A673 (cell line): Measurements from ENCODE around the gene IL15RA. TPM values are rescaled to one million over a fixed set of nuclear protein-coding genes. Genes with fewer than 3 reads are reported as not detected.

ENCODE experiments used
- BruUV-seq: library from RNA; stranded (reverse); fragments of 400-500 nt; replicated peaks from 2 replicates; lab custom pipeline; 2021; lab: Mats Ljungman, UMichigan
- CTCF ChIA-PET: fragments of 300-600 bp; sonication (Branson Sonifier 250); formaldehyde crosslinking; loops from one replicate; lab custom pipeline; 2022; ENCODE audit warnings: antibody characterized with exemption; lab: Charles Lee
- POLR2A ChIA-PET: fragments of 300-600 bp; sonication (Branson Sonifier 250); formaldehyde crosslinking; loops from one replicate; lab custom pipeline; 2022; ENCODE audit warnings: antibody characterized with exemption; ENCODE audit not compliant: low non-redundant PET; lab: Charles Lee
- DNase-seq: peaks from one replicate; pipeline ENCODE4 v3.0.0-alpha.2; 2015; ENCODE audit warnings: low spot score
- H3K27ac ChIP-seq: fragments of 200-600 bp; sonication (generic); 2 replicates; pipeline ENCODE4 v1.5.1; 2016; ENCODE audit warnings: mixed run types, low read depth, mild to moderate bottlenecking, mixed read lengths, antibody characterized with exemption, low read length; ENCODE audit not compliant: poor library complexity, severe bottlenecking
- H3K27me3 ChIP-seq: fragments of 200-600 bp; sonication (generic); replicated peaks from 2 replicates; pipeline ENCODE4 v1.6.1; 2017; ENCODE audit warnings: mixed run types, low read depth, mild to moderate bottlenecking, mixed read lengths, antibody characterized with exemption, low read length; ENCODE audit not compliant: insufficient read depth, poor library complexity
- H3K36me3 ChIP-seq: fragments of 200-600 bp; sonication (generic); 2 replicates; pipeline ENCODE4 v1.6.1; 2016; ENCODE audit warnings: mixed run types, mild to moderate bottlenecking, mixed read lengths, antibody characterized with exemption, low read length; ENCODE audit not compliant: insufficient read depth, poor library complexity, severe bottlenecking
- H3K4me1 ChIP-seq: fragments of 200-600 bp; sonication (generic); 2 replicates; pipeline ENCODE4 v1.6.1; 2017; ENCODE audit warnings: mixed run types, mild to moderate bottlenecking, mixed read lengths, antibody characterized with exemption, low read length; ENCODE audit not compliant: insufficient read depth, poor library complexity, severe bottlenecking
- H3K4me3 ChIP-seq: fragments of 200-600 bp; sonication (generic); 2 replicates; pipeline ENCODE4 v1.5.1; 2016; ENCODE audit warnings: low read depth, mixed run types, mild to moderate bottlenecking, mixed read lengths, low read length; ENCODE audit not compliant: poor library complexity, severe bottlenecking
- H3K9me3 ChIP-seq: fragments of 200-600 bp; sonication (generic); 2 replicates; pipeline ENCODE4 v1.6.1; 2016; ENCODE audit warnings: mixed run types, low read depth, mild to moderate bottlenecking, mixed read lengths, antibody characterized with exemption, low read length; ENCODE audit not compliant: poor library complexity, severe bottlenecking
- CTCF ChIP-seq: fragments of 300-800, 200-600 bp; sonication (generic); conservative IDR thresholded peaks from 2 replicates; pipeline ENCODE4 v1.5.1; 2017; ENCODE audit warnings: low read depth, mild to moderate bottlenecking, antibody characterized with exemption, low read length, moderate library complexity, mixed read lengths
- EZH2 ChIP-seq: fragments of 200-600 bp; sonication (generic); IDR thresholded peaks from 2 replicates; pipeline ENCODE4 v1.6.1; 2017; ENCODE audit warnings: borderline replicate concordance, low read depth, mild to moderate bottlenecking, mixed read lengths, antibody characterized with exemption, low read length; ENCODE audit not compliant: poor library complexity, severe bottlenecking
- intact Hi-C: fragments of 100-400 bp; cut with micrococcal nuclease; formaldehyde crosslinking; loops from one replicate; pipeline ENCODE4 v1.10.0; 2022; ENCODE audit not compliant: unreplicated experiment
- total RNA-seq: library from RNA; stranded (reverse); gene quantifications from 2 replicates; pipeline ENCODE4 v1.2.3, GENCODE V29; 2021

Gene IL15RA
- total RNA-seq, 1 experiment from 2014 or later: 1.1 TPM

GRCh38 chr10:6010569-6010968 is 33.2 kb upstream of the IL15RA start:
- no peaks in the 10 kb centered on the region for H3K27me3 ChIP-seq
- no TSS peak for BruUV-seq
- intact Hi-C loops: loop anchor here (5.0 kb wide), 1 partner anchor 63 kb away; no protein-coding TSS in a partner anchor
- TF ChIP-seq EZH2 (no peak), CTCF (no peak)
- POLR2A ChIA-PET: no interaction called here
- no peak overlapping the region for H3K4me3 ChIP-seq
- CTCF ChIA-PET: interaction anchor here (0.6 kb wide), 1 partner anchor 10 kb away, joined by 3 read pairs; no protein-coding TSS in a partner anchor
- no peak for DNase-seq
- no peaks in the 10 kb centered on the region for H3K4me1 ChIP-seq
- H3K36me3 ChIP-seq: no peaks in the 10 kb centered on the region
- H3K9me3 ChIP-seq: no peaks in the 10 kb centered on the region
- H3K27ac ChIP-seq: no peak overlapping the region

- DNase-seq: no peak
- CTCF ChIA-PET: no interaction called here
- no peak overlapping the region for H3K27ac ChIP-seq
- intact Hi-C loops: loop anchor here (5.0 kb wide), 1 partner anchor 63 kb away; no protein-coding TSS in a partner anchor
- H3K9me3 ChIP-seq: no peaks in the 10 kb centered on the region
- H3K4me1 ChIP-seq: no peaks in the 10 kb centered on the region
- no peak overlapping the region for H3K4me3 ChIP-seq
- TF ChIP-seq CTCF: no peak
- TF ChIP-seq EZH2: no peak
- POLR2A ChIA-PET: no interaction called here
- no peaks in the 10 kb centered on the region for H3K36me3 ChIP-seq
- BruUV-seq: no TSS peak
- H3K27me3 ChIP-seq: no peaks in the 10 kb centered on the region
Measured at GRCh38 chr10:6009961-6010360, 32.6 kb upstream of the IL15RA start.

- TF ChIP-seq CTCF (no peak), EZH2 (no peak)
- H3K9me3 ChIP-seq: no peaks in the 10 kb centered on the region
- POLR2A ChIA-PET: no interaction called here
- H3K36me3 ChIP-seq: no peaks in the 10 kb centered on the region
- BruUV-seq: no TSS peak
- H3K27me3 ChIP-seq: no peaks in the 10 kb centered on the region
- CTCF ChIA-PET: no interaction called here
- H3K27ac ChIP-seq: no peak overlapping the region
- intact Hi-C loops: no loop called here
- H3K4me1 ChIP-seq: no peaks in the 10 kb centered on the region
- peak overlapping the region; percentile 14 for H3K4me3 ChIP-seq
- DNase-seq: no peak
Measured at GRCh38 chr10:6009150-6009549, 31.8 kb upstream of the IL15RA start.
